SJCRH30 (cell line): ENCODE results near the gene CCDC126. TPM values are rescaled to one million over a fixed set of nuclear protein-coding genes. Genes with fewer than 3 reads are reported as not detected.
"Not testable (repeated sequence)": the region's sequence is repeated elsewhere in the genome, so short reads cannot be mapped to it uniquely, and the experiment has no call there.

ENCODE experiments used
- DNase-seq, 2 experiments: peaks; one replicate each; pipeline ENCODE4 v3.0.0-alpha.2; 2015 to 2020
- H3K27ac ChIP-seq: fragments of 250-450 bp; sonication (Bioruptor Pico); 2 replicates; pipeline ENCODE4 v1.5.1; 2020; ENCODE audit warnings: mild to moderate bottlenecking, moderate library complexity
- H3K27me3 ChIP-seq: fragments of 250-450 bp; sonication (Bioruptor Pico); 2 replicates; pipeline ENCODE4 v1.5.1; 2020; ENCODE audit warnings: mild to moderate bottlenecking, moderate library complexity
- H3K36me3 ChIP-seq: fragments of 250-450 bp; sonication (Bioruptor Pico); 2 replicates; pipeline ENCODE4 v1.5.1; 2020; ENCODE audit warnings: mild to moderate bottlenecking, moderate library complexity
- H3K4me1 ChIP-seq: fragments of 250-450 bp; sonication (Bioruptor Pico); 2 replicates; pipeline ENCODE4 v1.5.1; 2020; ENCODE audit warnings: mild to moderate bottlenecking, moderate library complexity
- H3K4me3 ChIP-seq: fragments of 250-450 bp; sonication (Bioruptor Pico); 2 replicates; pipeline ENCODE4 v1.5.1; 2020; ENCODE audit warnings: mild to moderate bottlenecking, moderate library complexity
- H3K9me3 ChIP-seq: fragments of 250-450 bp; sonication (Bioruptor Pico); replicated peaks from 2 replicates; pipeline ENCODE4 v1.5.1; 2020; ENCODE audit warnings: mild to moderate bottlenecking, moderate library complexity
- total RNA-seq: library from RNA; depleted of rRNA; stranded (reverse); fragments of >200 nt; shearing (Covaris generic); gene quantifications from 2 replicates; pipeline ENCODE4 v1.2.3, GENCODE V29; 2014; rRNA removed

Gene CCDC126
- total RNA-seq: 14.7 and 15.0 TPM in 2 replicates

- Histone ChIP-seq H3K27me3 (no peaks in the 10 kb centered on the region), H3K4me3 (peak within 1 kb of the TSS; percentile 66), H3K4me1 (peaks cover 21% of the 10 kb centered on the region), H3K9me3 (no peaks in the 10 kb centered on the region), H3K27ac (peak within 1 kb of the TSS; percentile 60), H3K36me3 (no peaks in the 10 kb centered on the region)
- peak; percentile 96 to 97 for DNase-seq
Measured at GRCh38 chr7:23597094-23598091, at the start of gene CCDC126. CCDC126 (plus strand) TSS chr7:23597382; CDS start chr7:23611316, 13,934 bp downstream.

GRCh38 chr7:23547662-23548061 is 49.5 kb upstream of the CCDC126 start:
- Histone ChIP-seq H3K36me3 (no peaks in the 10 kb centered on the region), H3K4me1 (no peaks in the 10 kb centered on the region), H3K4me3 (no peak overlapping the region), H3K27ac (no peak overlapping the region), H3K27me3 (no peaks in the 10 kb centered on the region), H3K9me3 (no peaks in the 10 kb centered on the region)
- DNase-seq: no peak

GRCh38 chr7:23558303-23558702 is 38.9 kb upstream of the CCDC126 start:
- no peak overlapping the region for H3K27ac ChIP-seq

GRCh38 chr7:23570592-23571200 is 26.5 kb upstream of the CCDC126 start:
- Histone ChIP-seq H3K27me3 (no peaks in the 10 kb centered on the region), H3K36me3 (no peaks in the 10 kb centered on the region), H3K27ac (no peak overlapping the region), H3K4me1 (no peaks in the 10 kb centered on the region), H3K4me3 (no peak overlapping the region), H3K9me3 (no peaks in the 10 kb centered on the region)
- DNase-seq: peak; percentile 71 to 89

More at GRCh38 chr7:23558303-23558702, 38.9 kb upstream of the CCDC126 start:
- H3K36me3 ChIP-seq: no peaks in the 10 kb centered on the region
- H3K9me3 ChIP-seq: no peaks in the 10 kb centered on the region
- no peak overlapping the region for H3K4me3 ChIP-seq
- no peaks in the 10 kb centered on the region for H3K4me1 ChIP-seq
- no peaks in the 10 kb centered on the region for H3K27me3 ChIP-seq
- DNase-seq: no peak

- not testable (repeated sequence) for H3K9me3 ChIP-seq, H3K4me3 ChIP-seq, H3K27ac ChIP-seq, H3K4me1 ChIP-seq, DNase-seq, H3K36me3 ChIP-seq, H3K27me3 ChIP-seq
Measured at GRCh38 chr7:23581975-23582374, 15.2 kb upstream of the CCDC126 start.

- not testable (repeated sequence) for DNase-seq, H3K27me3 ChIP-seq
Measured at GRCh38 chr7:23585304-23585703, 11.9 kb upstream of the CCDC126 start.

GRCh38 chr7:23586159-23586558 is 11.0 kb upstream of the CCDC126 start:
- Histone ChIP-seq H3K4me3 (no peak overlapping the region), H3K36me3 (no peaks in the 10 kb centered on the region), H3K27ac (no peak overlapping the region), H3K9me3 (no peaks in the 10 kb centered on the region), H3K27me3 (no peaks in the 10 kb centered on the region), H3K4me1 (no peaks in the 10 kb centered on the region)
- DNase-seq: no peak

More at GRCh38 chr7:23585304-23585703, 11.9 kb upstream of the CCDC126 start:
- H3K9me3 ChIP-seq, H3K4me1 ChIP-seq, H3K36me3 ChIP-seq, H3K27ac ChIP-seq, H3K4me3 ChIP-seq: not testable (repeated sequence)

GRCh38 chr7:23590529-23590928 is 6.7 kb upstream of the CCDC126 start:
- Histone ChIP-seq H3K27me3 (no peaks in the 10 kb centered on the region), H3K36me3 (no peaks in the 10 kb centered on the region), H3K4me3 (no peak overlapping the region), H3K4me1 (no peaks in the 10 kb centered on the region), H3K9me3 (no peaks in the 10 kb centered on the region), H3K27ac (no peak overlapping the region)
- no peak for DNase-seq

GRCh38 chr7:23593706-23594105 is 3.5 kb upstream of the CCDC126 start:
- no peak overlapping the region for H3K27ac ChIP-seq
- peaks cover 4% of the 10 kb centered on the region for H3K4me1 ChIP-seq
- no peak overlapping the region for H3K4me3 ChIP-seq
- no peaks in the 10 kb centered on the region for H3K9me3 ChIP-seq
- DNase-seq: no peak
- H3K27me3 ChIP-seq: no peaks in the 10 kb centered on the region
- no peaks in the 10 kb centered on the region for H3K36me3 ChIP-seq

- Histone ChIP-seq H3K4me3 (no peak overlapping the region), H3K27me3 (no peaks in the 10 kb centered on the region), H3K9me3 (no peaks in the 10 kb centered on the region), H3K4me1 (peaks cover 15% of the 10 kb centered on the region), H3K36me3 (no peaks in the 10 kb centered on the region), H3K27ac (no peak overlapping the region)
- no peak for DNase-seq
Measured at GRCh38 chr7:23594879-23595604, 2.1 kb upstream of the CCDC126 start.

GRCh38 chr7:23598296-23598695 is 1.1 kb downstream of the CCDC126 start:
- H3K9me3 ChIP-seq: no peaks in the 10 kb centered on the region
- peak overlapping the region; percentile 60 for H3K27ac ChIP-seq
- DNase-seq: no peak
- H3K4me3 ChIP-seq: peak overlapping the region; percentile 66
- peaks cover 24% of the 10 kb centered on the region for H3K4me1 ChIP-seq
- H3K36me3 ChIP-seq: 0 out of 2 replicates have a peak, but pooled peaks cover 3% of the 10 kb centered on the region
- no peaks in the 10 kb centered on the region for H3K27me3 ChIP-seq

GRCh38 chr7:23600236-23600635 is 3.1 kb downstream of the CCDC126 start:
- Histone ChIP-seq H3K9me3 (no peaks in the 10 kb centered on the region), H3K36me3 (0 out of 2 replicates have a peak, but pooled peaks cover 3% of the 10 kb centered on the region), H3K4me1 (peaks cover 26% of the 10 kb centered on the region), H3K4me3 (no peak overlapping the region), H3K27ac (no peak overlapping the region), H3K27me3 (no peaks in the 10 kb centered on the region)
- DNase-seq: peak; percentile 16 to 32

GRCh38 chr7:23603632-23604295 is 6.6 kb downstream of the CCDC126 start:
- no peak for DNase-seq
- Histone ChIP-seq H3K27ac (no peak overlapping the region), H3K36me3 (0 out of 2 replicates have a peak, but pooled peaks cover 5% of the 10 kb centered on the region), H3K4me3 (no peak overlapping the region), H3K4me1 (peaks cover 21% of the 10 kb centered on the region), H3K27me3 (no peaks in the 10 kb centered on the region), H3K9me3 (no peaks in the 10 kb centered on the region)

GRCh38 chr7:23604296-23604640 is 7.1 kb downstream of the CCDC126 start:
- DNase-seq: no peak
- H3K36me3 ChIP-seq: 0 out of 2 replicates have a peak, but pooled peaks cover 5% of the 10 kb centered on the region

More at GRCh38 chr7:23604296-23604640, 7.1 kb downstream of the CCDC126 start:
- Histone ChIP-seq H3K4me1 (peaks cover 17% of the 10 kb centered on the region), H3K27me3 (no peaks in the 10 kb centered on the region), H3K4me3 (no peak overlapping the region), H3K9me3 (no peaks in the 10 kb centered on the region), H3K27ac (no peak overlapping the region)
